Endothelial cell of umbilical vein (primary cell): ENCODE data around the gene MT1F. TPM values are rescaled to one million over a fixed set of nuclear protein-coding genes. Genes with fewer than 3 reads are reported as not detected.
A peak's percentile ranks its signal among the peaks of the same experiment; 100 is the strongest.

ENCODE experiments used
- BruUV-seq: library from RNA; stranded (reverse); fragments of 400-500 nt; replicated peaks from 2 replicates; lab custom pipeline; 2021; lab: Mats Ljungman, UMichigan
- CTCF ChIA-PET: fragments of 300-600, 350-600 bp; sonication (Branson Sonifier 250); formaldehyde crosslinking; loops from one replicate; lab custom pipeline; 2021; ENCODE audit warnings: antibody characterized with exemption, inconsistent platforms; lab: Charles Lee
- POLR2A ChIA-PET: fragments of 300-600, 350-600 bp; sonication (Branson Sonifier 250); formaldehyde crosslinking; loops from one replicate; lab custom pipeline; 2021; ENCODE audit warnings: antibody characterized with exemption, inconsistent platforms; lab: Charles Lee
- DNase-seq: peaks from one replicate; pipeline ENCODE4 v3.0.0-alpha.2; 2011; ENCODE audit warnings: low read depth, low spot score
- FAIRE-seq: peaks from 2 replicates; lab custom pipeline; 2011; peaks lifted over from hg19 to GRCh38; lab: Jason Lieb, UNC
- H2AFZ ChIP-seq: 2 replicates; pipeline ENCODE4 v1.6.0; 2012; ENCODE audit warnings: low read depth, low read length, control low read depth, inconsistent platforms
- H3K27ac ChIP-seq: 2 replicates; pipeline ENCODE4 v1.5.1; 2011; ENCODE audit warnings: low read depth, mild to moderate bottlenecking, control low read depth, low read length, moderate library complexity; ENCODE audit not compliant: insufficient read depth
- H3K27me3 ChIP-seq, 2 experiments: 2 replicates each; pipeline versions ENCODE4 v1.6.0 to v1.6.1; 2011; ENCODE audit warnings: low read length in 2 of 2, mixed read lengths in 1 of 2; ENCODE audit not compliant: control insufficient read depth in 2 of 2, insufficient read depth in 2 of 2
- H3K36me3 ChIP-seq, 2 experiments: 2 replicates in 1 of 2; 3 replicates in 1 of 2; pipeline ENCODE4 v1.5.1; 2011; ENCODE audit warnings: low read length in 2 of 2, mild to moderate bottlenecking in 1 of 2, moderate library complexity in 1 of 2; ENCODE audit not compliant: control insufficient read depth in 2 of 2, insufficient read depth in 2 of 2; ENCODE audit errors: extremely low read depth in 1 of 2
- H3K4me1 ChIP-seq: 3 replicates; pipeline ENCODE4 v1.5.1; 2011; ENCODE audit warnings: mild to moderate bottlenecking, low read length; ENCODE audit not compliant: control insufficient read depth, insufficient read depth; ENCODE audit errors: extremely low read depth
- H3K4me2 ChIP-seq: 2 replicates; pipeline ENCODE4 v1.6.1; 2011; ENCODE audit warnings: low read length, control low read depth, mixed read lengths; ENCODE audit not compliant: insufficient read depth
- H3K4me3 ChIP-seq, 3 experiments: fragments of 200-600 bp in 1 of 3; sonication (generic), shearing (Covaris generic) in 1 of 3; replicated peaks in 1 of 3; 2 replicates each; pipeline ENCODE4 v1.5.1; 2011 to 2016; ENCODE audit warnings: control low read depth in 3 of 3, low read length in 3 of 3, mild to moderate bottlenecking in 2 of 3, inconsistent platforms in 1 of 3, low read depth in 1 of 3, moderate library complexity in 1 of 3; ENCODE audit not compliant: insufficient read depth in 1 of 3
- H3K79me2 ChIP-seq: 2 replicates; pipeline ENCODE4 v1.6.0; 2012; ENCODE audit warnings: low read length, inconsistent platforms; ENCODE audit not compliant: control insufficient read depth, insufficient read depth
- H3K9ac ChIP-seq: replicated peaks from 2 replicates; pipeline ENCODE3; 2011; ENCODE audit warnings: low read length, control low read depth; ENCODE audit not compliant: insufficient read depth; ENCODE audit errors: extremely low read depth
- H3K9me1 ChIP-seq: replicated peaks from 3 replicates; pipeline ENCODE4 v1.6.0; 2011; ENCODE audit warnings: mild to moderate bottlenecking, low read length; ENCODE audit not compliant: control insufficient read depth, insufficient read depth; ENCODE audit errors: extremely low read depth
- H3K9me3 ChIP-seq: replicated peaks from 2 replicates; pipeline ENCODE4 v1.5.1; 2012; ENCODE audit warnings: low read length, inconsistent platforms; ENCODE audit not compliant: control insufficient read depth, insufficient read depth
- H4K20me1 ChIP-seq: replicated peaks from 2 replicates; pipeline ENCODE3; 2011; ENCODE audit warnings: mild to moderate bottlenecking, low read length; ENCODE audit not compliant: control insufficient read depth, insufficient read depth; ENCODE audit errors: extremely low read depth
- EZH2 ChIP-seq: IDR thresholded peaks from 2 replicates; pipeline ENCODE4 v1.6.1; 2012; ENCODE audit warnings: borderline replicate concordance, low read depth, mild to moderate bottlenecking, moderate library complexity, low read length, inconsistent platforms; ENCODE audit not compliant: severe bottlenecking
- FOS ChIP-seq: IDR thresholded peaks from 2 replicates; pipeline ENCODE4 v1.6.1; 2011; ENCODE audit warnings: mild to moderate bottlenecking, low read length, moderate library complexity, borderline replicate concordance; ENCODE audit not compliant: insufficient read depth
- GATA2 ChIP-seq: IDR thresholded peaks from 2 replicates; pipeline ENCODE4 v1.7.0; 2011; ENCODE audit warnings: low read depth, mild to moderate bottlenecking, moderate library complexity, mixed read lengths, low read length; ENCODE audit not compliant: insufficient read length, insufficient read depth
- JUN ChIP-seq: IDR thresholded peaks from 2 replicates; pipeline ENCODE4 v1.6.1; 2011; ENCODE audit warnings: borderline replicate concordance, low read depth; ENCODE audit not compliant: insufficient read length, insufficient read depth
- MYC ChIP-seq: IDR thresholded peaks from one replicate; pipeline ENCODE4 v1.6.1; 2011; ENCODE audit warnings: mild to moderate bottlenecking, low read depth, low read length
- POLR2A ChIP-seq: IDR thresholded peaks from 2 replicates; pipeline ENCODE4 v1.6.1; 2012; ENCODE audit warnings: low read depth, mild to moderate bottlenecking, control low read depth, low read length
- POLR2AphosphoS5 ChIP-seq: IDR thresholded peaks from 2 replicates; pipeline ENCODE4 v1.6.1; 2012; ENCODE audit warnings: low read depth, mild to moderate bottlenecking, control low read depth, low read length, moderate library complexity; ENCODE audit not compliant: insufficient read depth
- dilution Hi-C: fragments of 300-500 bp; cut with MboI; formaldehyde crosslinking; loops from one replicate; pipeline ENCODE4 v1.15.0; 2019; ENCODE audit warnings: low sequenced_read_pairs; ENCODE audit not compliant: extremely low pct_ligation_motif_present
- intact Hi-C: fragments of 100-400 bp; cut with micrococcal nuclease; formaldehyde crosslinking; loops from one replicate; pipeline ENCODE4 v1.10.0; 2022
- polyA plus RNA-seq, 4 experiments: library from polyadenylated mRNA; depleted of rRNA in 3 of 4; stranded (reverse) in 3 of 4; unstranded in 1 of 4; fragments of >200 nt; gene quantifications; 2 replicates each; pipeline versions ENCODE4 v1.2.1 to v1.2.3, GENCODE V29; 2011 to 2012; ENCODE audit warnings: missing spikeins in 1 of 4
- total RNA-seq: library from RNA; stranded (reverse); gene quantifications from 2 replicates; pipeline ENCODE4 v1.2.3, GENCODE V29; 2021
- TF ChIP-seq, protein P1 (sequence below), 2 donors: IDR thresholded peaks; 1 replicate in 1 of 2; 2 replicates in 1 of 2; pipeline ENCODE4 v1.5.1; 2011; ENCODE audit warnings: low read length in 2 of 2, mild to moderate bottlenecking in 2 of 2, moderate library complexity in 2 of 2, control low read depth in 1 of 2, inconsistent platforms in 1 of 2, low read depth in 1 of 2; ENCODE audit not compliant: insufficient read depth in 1 of 2; ENCODE audit errors: extremely low read depth in 1 of 2
- TF ChIP-seq, protein P2 (sequence below): IDR thresholded peaks from 2 replicates; pipeline ENCODE4 v1.6.1; 2011; ENCODE audit not compliant: insufficient read depth, insufficient read length

The MT1F gene
- total and polyA plus RNA-seq, 2 donors (not counting 3 experiments of a cell fraction or from before 2014, with no cell fraction given) = 2.2 to 2.6 TPM

DNA sequence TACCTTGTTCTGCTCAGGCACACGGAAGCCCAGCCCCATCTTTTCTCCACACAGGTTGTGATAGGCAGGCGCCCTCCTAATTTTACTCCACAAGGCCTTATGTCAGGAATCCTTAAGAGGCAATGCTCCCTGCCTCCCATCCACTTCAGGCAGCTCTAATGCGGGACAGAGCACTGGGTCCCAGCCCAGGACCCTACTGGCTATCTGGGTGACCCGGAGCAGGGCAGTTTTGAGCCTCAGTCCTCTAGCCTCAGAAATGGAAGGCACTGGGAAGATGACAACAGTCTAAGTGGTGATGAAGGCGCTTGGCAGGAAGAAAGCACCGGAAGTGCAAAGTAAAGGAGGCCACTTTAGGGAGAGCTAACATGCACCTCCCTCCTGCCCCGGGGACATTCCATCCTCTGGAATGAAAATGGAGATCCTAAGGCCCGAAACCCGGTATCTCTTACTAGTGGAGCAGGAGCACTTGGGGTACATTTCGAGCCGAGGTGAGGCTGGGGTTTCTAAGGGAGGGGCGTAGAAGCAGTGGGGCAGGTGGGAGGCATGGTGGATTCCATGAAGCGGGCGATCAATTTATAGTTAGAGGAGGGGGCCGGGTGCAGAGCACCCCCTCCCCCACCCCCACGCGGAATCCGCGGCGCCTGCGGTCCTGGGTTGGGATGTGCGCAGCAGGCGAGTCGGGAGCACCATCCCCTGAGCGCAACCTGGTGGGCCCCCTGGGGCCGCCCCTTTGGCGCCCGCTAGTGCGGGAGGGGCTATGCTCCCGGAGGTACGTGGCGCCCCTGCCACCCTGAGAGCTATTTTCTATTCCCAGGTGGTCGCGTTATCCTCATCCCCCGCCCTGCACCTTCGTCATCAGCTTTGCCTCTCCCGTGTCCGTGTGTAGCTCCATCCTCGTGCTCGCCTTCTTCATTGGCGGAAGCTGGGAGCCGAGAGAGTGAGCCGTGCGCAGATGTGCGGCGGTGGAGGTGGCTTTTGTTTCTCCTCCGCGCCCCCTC, 4.9 kb downstream of the MT1F start:
- H3K4me2 ChIP-seq = no peak overlapping the region
- H3K4me3 ChIP-seq = no peak overlapping the region
- H3K4me1 ChIP-seq = peaks cover 13% of the 10 kb centered on the region
- H3K27ac ChIP-seq = no peak overlapping the region
- H3K9me3 ChIP-seq = no peaks in the 10 kb centered on the region
- FAIRE-seq (no peak), DNase-seq (no peak)
- POLR2A ChIA-PET = no interaction called here
- no TSS peak for BruUV-seq
- CTCF ChIA-PET = interaction anchor here (1.5 to 2.9 kb wide), 3 partner anchors 19 to 59 kb away, joined by 4 to 7 read pairs (median 6); no protein-coding TSS in a partner anchor
- dilution Hi-C loops = no loop called here
- no peak overlapping the region for H3K9ac ChIP-seq
- TF ChIP-seq POLR2A (no peak), EZH2 (peak; percentile 66)
- intact Hi-C loops = no loop called here
- H3K36me3 ChIP-seq = no peaks in the 10 kb centered on the region
- H2AFZ ChIP-seq = no peak overlapping the region
- peaks cover 73 to 83% of the 10 kb centered on the region in 2 experiments for H3K27me3 ChIP-seq
- no peaks in the 10 kb centered on the region for H3K79me2 ChIP-seq
- no peaks in the 10 kb centered on the region for H4K20me1 ChIP-seq
- no peaks in the 10 kb centered on the region for H3K9me1 ChIP-seq

GRCh38 chr16:56664506-56664905, 6.7 kb downstream of the MT1F start:
- no peak for DNase-seq
- no TSS peak for BruUV-seq
- Histone ChIP-seq H2AFZ (no peak overlapping the region), H3K4me1 (peaks cover 6% of the 10 kb centered on the region), H3K9ac (no peak overlapping the region), H3K4me3 (no peak overlapping the region), H3K79me2 (no peaks in the 10 kb centered on the region), H3K9me1 (no peaks in the 10 kb centered on the region), H3K9me3 (no peaks in the 10 kb centered on the region), H3K27me3 (peaks cover 78 to 91% of the 10 kb centered on the region in 2 experiments), H3K4me2 (no peak overlapping the region), H3K36me3 (no peaks in the 10 kb centered on the region), H3K27ac (no peak overlapping the region), H4K20me1 (no peaks in the 10 kb centered on the region)
- intact Hi-C loops (no loop called here), dilution Hi-C loops (no loop called here)
- POLR2A ChIA-PET = no interaction called here
- CTCF ChIA-PET = interaction anchor here (0.6 kb wide), 1 partner anchor 11 kb away, joined by 3 read pairs; no protein-coding TSS in a partner anchor
- FAIRE-seq = no peak
- TF ChIP-seq GATA2 (no peak), MYC (no peak), FOS (no peak), POLR2A (no peak), JUN (no peak), POLR2AphosphoS5 (no peak), EZH2 (no peak)
- TF ChIP-seq, protein P1, sequence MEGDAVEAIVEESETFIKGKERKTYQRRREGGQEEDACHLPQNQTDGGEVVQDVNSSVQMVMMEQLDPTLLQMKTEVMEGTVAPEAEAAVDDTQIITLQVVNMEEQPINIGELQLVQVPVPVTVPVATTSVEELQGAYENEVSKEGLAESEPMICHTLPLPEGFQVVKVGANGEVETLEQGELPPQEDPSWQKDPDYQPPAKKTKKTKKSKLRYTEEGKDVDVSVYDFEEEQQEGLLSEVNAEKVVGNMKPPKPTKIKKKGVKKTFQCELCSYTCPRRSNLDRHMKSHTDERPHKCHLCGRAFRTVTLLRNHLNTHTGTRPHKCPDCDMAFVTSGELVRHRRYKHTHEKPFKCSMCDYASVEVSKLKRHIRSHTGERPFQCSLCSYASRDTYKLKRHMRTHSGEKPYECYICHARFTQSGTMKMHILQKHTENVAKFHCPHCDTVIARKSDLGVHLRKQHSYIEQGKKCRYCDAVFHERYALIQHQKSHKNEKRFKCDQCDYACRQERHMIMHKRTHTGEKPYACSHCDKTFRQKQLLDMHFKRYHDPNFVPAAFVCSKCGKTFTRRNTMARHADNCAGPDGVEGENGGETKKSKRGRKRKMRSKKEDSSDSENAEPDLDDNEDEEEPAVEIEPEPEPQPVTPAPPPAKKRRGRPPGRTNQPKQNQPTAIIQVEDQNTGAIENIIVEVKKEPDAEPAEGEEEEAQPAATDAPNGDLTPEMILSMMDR (IDR thresholded peaks at IDR 0.05; ENCODE audit: extremely low read depth in 1 of 2, insufficient read depth in 1 of 2, low read depth in 1 of 2, low read length in 2 of 2) = no peak
- TF ChIP-seq, protein P2, sequence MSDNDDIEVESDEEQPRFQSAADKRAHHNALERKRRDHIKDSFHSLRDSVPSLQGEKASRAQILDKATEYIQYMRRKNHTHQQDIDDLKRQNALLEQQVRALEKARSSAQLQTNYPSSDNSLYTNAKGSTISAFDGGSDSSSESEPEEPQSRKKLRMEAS = no peak
